ENCODE measurements around the gene F10.
"Not testable (repeated sequence)": the region's sequence is repeated elsewhere in the genome, so short reads cannot be mapped to it uniquely, and the experiment has no call there.

The F10 gene

GRCh38 chr13:113152691-113152983 lies 30.0 kb downstream of the F10 start:
- DNase-seq (ENCODE audit: low read depth, low spot score) = no peak

DNA sequence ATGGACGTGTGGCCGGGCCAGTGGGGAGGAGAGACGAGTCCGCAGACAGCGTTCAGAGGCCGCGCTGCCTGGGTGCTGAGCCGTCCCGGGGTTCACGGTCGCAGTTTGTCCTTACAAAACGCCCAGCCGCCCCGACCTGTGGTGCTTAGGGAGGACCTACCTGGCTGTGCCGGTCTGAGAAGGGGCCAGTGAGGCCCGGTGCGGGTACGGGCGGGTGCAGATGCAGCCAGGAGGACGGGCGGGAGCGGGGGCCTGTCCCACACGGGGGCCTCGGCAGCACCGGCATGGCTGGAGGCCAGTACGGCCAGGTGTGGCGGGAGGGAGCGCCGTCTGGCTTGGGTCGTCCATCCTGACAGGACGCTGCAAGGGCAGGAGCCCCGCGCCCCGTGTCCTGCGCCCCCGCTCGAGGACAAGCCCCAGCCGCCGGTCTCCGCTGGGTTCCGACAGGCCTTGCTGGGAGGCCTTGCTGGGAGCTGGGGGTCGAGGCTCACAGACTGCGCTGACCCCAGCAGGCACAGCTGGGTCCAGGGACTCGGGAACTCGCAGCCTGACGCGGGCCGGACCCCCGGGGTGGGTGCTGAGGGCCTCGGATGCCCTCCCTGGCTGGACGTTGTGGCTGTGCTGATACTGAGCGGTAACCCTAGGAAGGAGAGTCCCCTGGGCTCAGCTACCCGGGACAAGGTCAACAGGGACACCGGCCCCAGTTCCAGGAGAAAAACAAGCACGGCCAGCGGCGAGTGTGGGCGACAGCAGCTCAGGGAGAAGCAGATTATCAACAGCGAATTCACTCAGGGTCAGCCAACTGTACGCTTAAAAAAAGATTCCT lies 30.6 kb downstream of the F10 start:
- no peak for DNase-seq (ENCODE audit: low read depth, low spot score)

DNA sequence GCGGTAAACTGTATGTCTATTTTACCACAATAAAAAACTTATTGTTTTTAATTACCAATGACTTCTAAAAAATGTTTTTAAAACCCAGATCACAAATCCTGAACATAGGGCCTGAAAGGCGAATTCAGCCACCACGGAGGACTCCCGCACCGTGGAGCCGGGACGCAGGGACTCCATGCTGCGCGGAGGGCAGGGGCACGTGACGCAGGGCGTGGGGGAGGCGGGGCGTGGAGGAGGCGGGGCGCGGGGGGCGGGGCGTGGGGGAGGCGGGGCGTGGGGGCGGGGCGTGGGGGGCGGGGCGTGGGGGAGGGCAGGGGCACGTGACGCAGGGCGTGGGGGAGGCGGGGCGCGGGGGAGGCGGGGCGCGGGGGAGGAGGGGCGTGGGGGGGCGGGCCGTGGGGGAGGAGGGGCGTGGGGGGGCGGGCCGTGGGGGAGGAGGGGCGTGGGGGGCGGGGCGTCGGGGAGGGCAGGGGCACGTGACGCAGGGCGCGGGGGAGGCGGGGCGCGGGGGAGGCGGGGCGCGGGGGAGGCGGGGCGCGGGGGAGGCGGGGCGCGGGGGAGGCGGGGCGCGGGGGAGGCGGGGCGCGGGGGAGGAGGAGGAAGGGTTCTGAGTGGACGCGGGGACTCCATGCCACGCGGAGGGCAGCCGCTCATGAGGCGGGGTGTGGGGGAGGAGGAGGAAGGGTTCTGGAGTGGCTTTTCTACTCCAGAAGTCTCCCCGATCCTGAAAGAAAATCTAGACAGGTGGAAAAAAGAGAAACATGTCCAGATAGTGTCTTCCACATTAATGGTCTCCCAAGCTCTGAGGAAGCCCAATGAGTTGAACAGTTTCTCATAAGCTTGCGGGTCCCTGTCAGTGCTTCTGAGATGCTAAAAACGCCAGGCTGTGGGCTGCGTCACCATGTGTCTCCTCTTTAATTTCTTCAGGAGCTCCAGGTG lies 31.5 kb downstream of the F10 start:
- DNase-seq (ENCODE audit: low read depth, low spot score) = peak; percentile 59

GRCh38 chr13:113155201-113155600 lies 32.6 kb downstream of the F10 start:
- DNase-seq (ENCODE audit: low read depth, low spot score) = no peak

DNA sequence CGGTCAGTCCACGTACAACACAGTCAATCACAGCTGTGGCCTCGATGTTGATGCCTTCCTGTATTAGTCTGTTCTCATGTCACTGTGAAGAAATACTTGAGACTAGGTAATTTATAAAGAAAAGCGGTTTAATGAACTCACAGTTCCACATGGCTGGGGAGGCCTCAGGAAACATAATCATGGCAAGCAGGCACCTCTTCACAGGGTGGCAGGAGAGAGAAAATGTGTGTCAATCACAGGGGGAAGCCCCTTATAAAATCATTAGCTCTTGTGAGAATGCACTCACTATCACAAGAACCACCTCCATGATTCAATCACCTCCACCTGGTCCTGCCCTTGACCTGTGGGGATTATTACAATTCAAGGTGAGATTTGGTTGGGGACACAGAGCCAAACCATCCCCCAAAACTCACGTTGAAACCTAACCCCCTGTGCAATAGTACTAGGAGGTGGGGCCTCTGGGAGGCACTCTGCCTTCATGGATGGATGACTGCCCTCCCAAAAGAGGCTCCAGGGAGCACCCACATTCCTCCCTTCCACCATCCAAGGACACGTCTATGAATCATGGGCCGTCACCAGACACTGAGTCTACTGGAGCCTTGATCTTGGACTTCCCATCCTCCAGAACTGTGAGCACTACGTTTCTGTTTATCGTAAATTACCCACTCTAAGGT lies 33.5 kb downstream of the F10 start:
- no peak for DNase-seq (ENCODE audit: low read depth, low spot score)

DNA sequence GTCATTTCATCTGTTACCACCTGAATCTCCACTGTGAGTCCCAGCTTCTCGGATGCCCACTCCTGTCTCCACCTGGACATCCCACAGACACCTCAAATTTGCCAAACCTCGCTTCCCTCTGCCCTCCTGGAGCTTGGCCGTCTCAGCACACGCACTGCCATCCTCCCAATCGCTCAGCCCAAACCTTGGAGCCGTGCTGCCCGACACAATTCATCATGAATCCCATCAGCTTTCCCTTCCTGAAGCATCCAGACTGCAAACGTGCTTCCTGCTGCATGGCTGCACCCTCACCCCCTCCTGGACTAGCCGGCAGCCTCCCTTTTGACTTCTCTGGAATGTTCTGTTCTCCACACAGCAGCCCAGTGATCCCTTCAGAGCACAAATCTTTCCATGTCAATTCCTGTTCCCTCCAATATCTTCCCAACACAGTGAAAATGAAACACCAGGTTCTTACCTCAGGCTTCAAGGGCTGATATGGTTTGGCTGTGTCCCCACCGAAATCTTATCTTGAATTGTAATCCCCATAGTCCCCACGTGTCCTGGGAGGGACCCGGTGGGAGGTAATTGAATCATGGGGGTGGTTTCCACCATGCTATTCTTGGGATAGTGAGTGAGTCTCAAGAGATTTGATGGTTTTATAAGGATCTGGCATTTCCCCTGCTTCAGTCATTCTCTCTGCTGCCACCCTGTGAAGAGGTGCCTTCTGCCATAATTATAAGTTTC lies 34.8 kb downstream of the F10 start:
- no peak for DNase-seq (ENCODE audit: low read depth, low spot score)

DNA sequence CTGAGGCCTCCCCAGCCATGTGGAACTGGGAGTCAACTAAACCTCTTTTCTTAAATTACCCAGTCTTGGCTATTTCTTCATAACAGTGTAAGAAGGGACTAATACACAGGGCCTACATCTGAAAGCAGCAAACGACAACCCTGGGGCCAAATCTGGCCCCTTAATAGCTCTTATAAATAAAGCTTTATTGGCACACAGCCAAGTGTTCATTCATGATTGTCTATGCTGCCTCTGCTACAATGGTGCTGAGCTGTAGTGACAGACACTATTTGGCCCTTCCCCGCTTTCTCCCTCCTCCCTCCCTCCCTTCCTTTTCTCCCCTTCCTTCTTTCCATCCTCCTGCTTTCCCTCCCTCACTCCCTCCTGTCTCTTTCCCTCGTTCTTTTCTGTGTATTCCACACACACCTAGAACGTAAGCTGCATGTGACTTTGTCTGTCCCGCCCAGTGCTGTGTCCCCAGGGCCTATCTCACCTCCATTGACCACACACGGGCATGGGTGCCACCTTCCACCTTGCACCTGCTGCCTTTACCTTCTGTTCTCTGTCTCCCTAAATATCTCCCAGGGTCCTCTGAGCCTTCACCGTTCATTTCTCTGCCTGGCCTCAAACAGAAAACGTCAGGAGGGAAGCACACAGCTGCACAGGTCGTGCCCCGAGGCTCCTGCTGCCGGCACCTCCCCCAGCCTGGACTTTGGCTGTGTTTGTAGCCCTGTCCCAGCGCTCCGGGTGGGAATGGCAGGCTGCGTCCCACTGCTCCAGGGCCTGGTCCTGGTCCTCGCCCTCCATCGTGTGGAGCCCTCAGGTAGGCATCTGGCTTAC lies 35.5 kb downstream of the F10 start, which contains the start of gene PROZ:
PROZ (plus strand) TSS at position 720 of the 819 bp plus-strand sequence; CDS start at position 733, 13 bp downstream.
- DNase-seq (ENCODE audit: low read depth, low spot score) = no peak

- DNase-seq (ENCODE audit: low read depth, low spot score) = no peak
Observed at GRCh38 chr13:113158946-113159345, 36.3 kb downstream of the F10 start.

GRCh38 chr13:113159701-113160100 lies 37.1 kb downstream of the F10 start:
- no peak for DNase-seq (ENCODE audit: low read depth, low spot score)

DNA sequence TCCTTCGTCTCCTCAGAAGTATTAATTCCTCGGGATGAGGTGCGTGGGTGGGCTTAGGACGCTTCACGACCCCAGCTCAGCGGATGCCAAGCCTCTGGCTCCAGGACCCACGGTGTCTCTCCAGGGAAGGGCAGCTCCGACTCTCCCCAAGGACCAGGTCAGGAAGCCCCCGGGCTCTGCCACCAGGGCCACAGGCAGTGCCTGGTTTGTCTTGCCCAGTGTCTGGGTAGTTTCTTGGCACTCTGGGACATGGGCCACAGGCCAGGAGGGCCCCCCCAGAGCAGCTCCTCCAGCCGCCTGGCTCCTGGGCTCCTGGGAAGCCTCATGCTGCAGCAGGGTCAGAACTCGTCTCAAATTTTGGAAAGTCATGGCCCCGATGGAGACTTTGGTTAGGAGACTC lies 38.4 kb downstream of the F10 start:
- no peak for DNase-seq (ENCODE audit: low read depth, low spot score)

DNA sequence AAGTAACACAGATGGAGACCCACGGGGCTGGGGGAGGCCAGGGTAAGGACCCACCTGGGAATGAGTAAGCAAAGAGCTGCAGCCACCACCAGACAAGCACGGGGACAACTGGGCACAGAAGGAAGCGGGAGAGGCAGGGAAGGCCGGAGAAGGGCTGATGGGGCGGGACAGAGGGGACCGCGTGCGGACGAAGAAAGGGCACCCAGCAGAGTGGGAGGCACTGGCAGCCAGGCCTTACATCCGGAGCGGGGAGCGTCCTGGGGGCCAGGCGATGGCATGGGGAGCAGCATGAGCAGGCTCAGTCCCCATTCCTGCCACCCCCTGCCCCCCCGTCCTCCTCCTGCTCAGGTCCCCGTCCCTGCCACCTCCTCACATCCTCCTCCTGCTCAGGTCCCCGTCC lies 38.8 kb downstream of the F10 start:
- DNase-seq (ENCODE audit: low read depth, low spot score) = no peak

- DNase-seq (ENCODE audit: low read depth, low spot score) = not testable (repeated sequence)
Observed at GRCh38 chr13:113161975-113162374, 39.4 kb downstream of the F10 start.

GRCh38 chr13:113162783-113163685 lies 40.4 kb downstream of the F10 start:
- no peak for DNase-seq (ENCODE audit: low read depth, low spot score)

GRCh38 chr13:113164492-113164891 lies 41.9 kb downstream of the F10 start:
- DNase-seq (ENCODE audit: low read depth, low spot score) = no peak

- no peak for DNase-seq (ENCODE audit: low read depth, low spot score)
Observed at GRCh38 chr13:113166266-113166665, 43.7 kb downstream of the F10 start.

DNA sequence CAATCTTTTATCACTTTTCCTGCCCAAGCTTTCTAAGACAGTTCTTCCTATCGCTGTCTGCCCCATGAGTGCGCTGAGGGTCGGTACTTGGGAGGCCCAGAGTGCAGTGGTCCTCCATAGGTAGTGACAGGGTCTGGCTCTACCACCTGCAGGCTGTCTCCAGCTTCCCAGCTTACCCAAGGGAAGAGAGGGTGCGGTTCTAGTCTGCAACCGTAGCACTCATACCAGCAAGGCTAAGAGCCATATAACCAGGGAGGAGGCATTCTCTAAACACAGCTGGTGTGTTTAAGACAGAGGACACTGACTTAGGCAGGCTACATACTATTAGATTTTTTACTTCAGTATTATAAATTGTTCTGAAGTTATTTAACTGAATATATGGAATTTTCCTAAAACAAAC lies 44.1 kb downstream of the F10 start:
- no peak for DNase-seq (ENCODE audit: low read depth, low spot score)

- DNase-seq (ENCODE audit: low read depth, low spot score) = no peak
Observed at GRCh38 chr13:113167155-113167554, 44.6 kb downstream of the F10 start.

DNA sequence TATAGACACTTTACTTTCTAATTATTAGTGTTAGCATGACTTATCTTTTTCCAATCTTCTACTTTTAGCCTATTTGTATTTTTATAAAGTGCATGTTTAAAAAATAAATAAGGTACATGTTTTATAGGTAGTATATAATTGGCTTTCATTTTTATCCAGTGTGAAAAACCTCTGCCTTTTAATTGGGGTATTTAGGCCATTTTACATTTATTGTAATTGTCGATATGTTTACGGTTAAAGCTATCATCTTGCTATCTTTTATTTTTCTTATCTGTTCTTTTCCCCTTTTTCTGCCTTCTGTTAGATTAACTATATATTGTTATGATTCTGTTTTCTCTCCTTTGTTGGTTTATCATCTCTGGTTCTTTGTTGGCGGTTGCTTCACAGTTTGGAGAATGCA lies 45.0 kb downstream of the F10 start:
- no peak for DNase-seq (ENCODE audit: low read depth, low spot score)

GRCh38 chr13:113168211-113168610 lies 45.6 kb downstream of the F10 start:
- DNase-seq (ENCODE audit: low read depth, low spot score) = no peak

Measured in activated CD4-positive, CD25-positive, alpha-beta regulatory T cell treated with anti-CD3 and anti-CD28 coated beads, Interleukin-2, amount 50 U/mL, for 16 hours (primary cell).